Measurements from ENCODE around the gene JAK2.

- TF ChIP-seq CTCF (IDR thresholded peaks at IDR 0.05) (no peak), EP300 (IDR thresholded peaks at IDR 0.05) (no peak)
Measured at GRCh38 chr9:4962085-4962484, 23.0 kb upstream of the JAK2 start.

All from suprapubic skin (tissue), 3 donors.